K562 (cell line): ENCODE results near the gene KIF18B. TPM values are rescaled to one million over a fixed set of nuclear protein-coding genes. Genes with fewer than 3 reads are reported as not detected.
A peak's percentile ranks its signal among the peaks of the same experiment; 100 is the strongest.

Source experiments
- BACH1 ChIP-seq: fragments of 200-800 bp; sonication (Bioruptor generic); IDR thresholded peaks from 2 replicates; pipeline ENCODE4 v1.6.1; 2016; ENCODE audit warnings: missing genetic modification characterization, missing compliant biosample characterization
- C11orf30 ChIP-seq: fragments of 450-650 bp; IDR thresholded peaks from 2 replicates; pipeline ENCODE4 v1.6.1; 2016; ENCODE audit warnings: low read depth, mild to moderate bottlenecking
- CXXC5 ChIP-seq: fragments of 250-450 bp; sonication (Bioruptor Pico); IDR thresholded peaks from 2 replicates; pipeline ENCODE4 v1.8.0; 2022; ENCODE audit warnings: inconsistent platforms, mild to moderate bottlenecking, moderate library complexity
- E2F3 ChIP-seq: fragments of 250-450 bp; sonication (Bioruptor Pico); IDR thresholded peaks from 2 replicates; pipeline ENCODE4 v1.4.0; 2020; ENCODE audit warnings: mild to moderate bottlenecking
- HMG20A ChIP-seq: fragments of 450-650 bp; formaldehyde crosslinking; conservative IDR thresholded peaks from 2 replicates; pipeline ENCODE4 v1.4.0; 2020; ENCODE audit warnings: mild to moderate bottlenecking, mixed read lengths
- KLF10 ChIP-seq: fragments of 250-450 bp; sonication (Bioruptor Pico); IDR thresholded peaks from 2 replicates; pipeline ENCODE4 v1.6.1; 2021; ENCODE audit warnings: matching md5 sums
- LARP7 ChIP-seq: fragments of 450-650 bp; IDR thresholded peaks from 2 replicates; pipeline ENCODE4 v1.6.1; 2016
- MTA2 ChIP-seq: fragments of 450-650 bp; IDR thresholded peaks from 2 replicates; pipeline ENCODE4 v1.6.1; 2016; ENCODE audit warnings: low read depth
- NFYB ChIP-seq: IDR thresholded peaks from 2 replicates; pipeline ENCODE4 v1.6.1; 2011; ENCODE audit warnings: mild to moderate bottlenecking, moderate library complexity; ENCODE audit not compliant: insufficient read length; ENCODE audit errors: extremely low read depth
- PRMT5 ChIP-seq: sonication (generic); formaldehyde crosslinking; IDR thresholded peaks from 2 replicates; pipeline ENCODE4 v1.5.0; 2020; ENCODE audit warnings: missing genetic modification reagents
- RBM22 ChIP-seq: fragments of 200-400 bp; formaldehyde crosslinking; IDR thresholded peaks from 2 replicates; pipeline ENCODE4 v1.6.1; 2018; ENCODE audit warnings: low read length, low read depth; ENCODE audit not compliant: poor library complexity, severe bottlenecking
- RBM25 ChIP-seq: fragments of 200-400 bp; formaldehyde crosslinking; IDR thresholded peaks from 2 replicates; pipeline ENCODE4 v1.6.1; 2018; ENCODE audit warnings: low read length, low read depth, moderate library complexity; ENCODE audit not compliant: severe bottlenecking
- TAF15 ChIP-seq: fragments of 200-400 bp; formaldehyde crosslinking; IDR thresholded peaks from 2 replicates; pipeline ENCODE4 v1.6.1; 2017; ENCODE audit warnings: mild to moderate bottlenecking, low read depth, low read length, moderate library complexity
- ZFP30 ChIP-seq: fragments of 250-450 bp; sonication (Bioruptor Pico); IDR thresholded peaks from 2 replicates; pipeline ENCODE4 v1.8.0; 2022; ENCODE audit warnings: moderate library complexity, mild to moderate bottlenecking, inconsistent platforms, borderline replicate concordance
- ZKSCAN1 ChIP-seq: fragments of 150-350 bp; IDR thresholded peaks from 2 replicates; pipeline ENCODE4 v1.6.1; 2016; ENCODE audit warnings: low read depth, low read length
- ZNF445 ChIP-seq: fragments of 250-450 bp; sonication (Bioruptor Pico); IDR thresholded peaks from 2 replicates; pipeline ENCODE4 v1.4.0; 2020; ENCODE audit warnings: low read depth, mild to moderate bottlenecking, moderate library complexity
- polyA plus RNA-seq, 8 experiments: library from polyadenylated mRNA; depleted of rRNA in 4 of 8; stranded (reverse) in 5 of 8; unstranded in 3 of 8; fragments of >200 nt; fragmentation: Nextera tagmentation in 2 of 8; fragmentation: Illumina TruSeq in 1 of 8; extraction: Ambion mirVana in 2 of 8; extraction: Trizol in 1 of 8; gene quantifications; 2 replicates each; pipeline versions ENCODE4 v1.2.1 to v1.2.3, GENCODE V29; 2011 to 2014; ENCODE audit warnings: inconsistent platforms in 1 of 8, missing spikeins in 1 of 8
- total RNA-seq, 7 experiments: library from RNA; depleted of rRNA in 6 of 7; stranded (reverse); fragments of >200 nt in 6 of 7; fragmentation: Illumina TruSeq in 2 of 7; extraction: Trizol in 2 of 7; gene quantifications; 2 replicates each; pipeline versions ENCODE4 v1.2.1 to v1.2.3, GENCODE V29; 2011 to 2021; ENCODE audit warnings: low replicate concordance in 1 of 7
- TF ChIP-seq, protein P1 (sequence below): IDR thresholded peaks from 3 replicates; pipeline ENCODE4 v1.6.1; 2011; ENCODE audit warnings: borderline replicate concordance, mild to moderate bottlenecking, moderate library complexity; ENCODE audit not compliant: insufficient read length; ENCODE audit errors: extremely low read depth
- TF ChIP-seq, protein P2 (sequence below): fragments of 250-450 bp; sonication (Bioruptor Pico); IDR thresholded peaks from 2 replicates; pipeline ENCODE4 v1.5.0; 2021; ENCODE audit warnings: mild to moderate bottlenecking, borderline replicate concordance
- TF ChIP-seq, protein P3 (sequence below): IDR thresholded peaks from 2 replicates; pipeline ENCODE4 v1.6.1; 2014; ENCODE audit warnings: antibody characterized with exemption
- TF ChIP-seq, protein P4 (sequence below): sonication (generic); formaldehyde crosslinking; IDR thresholded peaks from 2 replicates; pipeline ENCODE4 v1.8.0; 2022; ENCODE audit warnings: mild to moderate bottlenecking, missing genetic modification reagents, borderline replicate concordance

The KIF18B gene
- total and polyA plus RNA-seq, 9 of the 15 experiments (the other 6 are each of a cell fraction or from before 2014, with no cell fraction given), result 2.0 to 42.8 (median 13.2) TPM

DNA sequence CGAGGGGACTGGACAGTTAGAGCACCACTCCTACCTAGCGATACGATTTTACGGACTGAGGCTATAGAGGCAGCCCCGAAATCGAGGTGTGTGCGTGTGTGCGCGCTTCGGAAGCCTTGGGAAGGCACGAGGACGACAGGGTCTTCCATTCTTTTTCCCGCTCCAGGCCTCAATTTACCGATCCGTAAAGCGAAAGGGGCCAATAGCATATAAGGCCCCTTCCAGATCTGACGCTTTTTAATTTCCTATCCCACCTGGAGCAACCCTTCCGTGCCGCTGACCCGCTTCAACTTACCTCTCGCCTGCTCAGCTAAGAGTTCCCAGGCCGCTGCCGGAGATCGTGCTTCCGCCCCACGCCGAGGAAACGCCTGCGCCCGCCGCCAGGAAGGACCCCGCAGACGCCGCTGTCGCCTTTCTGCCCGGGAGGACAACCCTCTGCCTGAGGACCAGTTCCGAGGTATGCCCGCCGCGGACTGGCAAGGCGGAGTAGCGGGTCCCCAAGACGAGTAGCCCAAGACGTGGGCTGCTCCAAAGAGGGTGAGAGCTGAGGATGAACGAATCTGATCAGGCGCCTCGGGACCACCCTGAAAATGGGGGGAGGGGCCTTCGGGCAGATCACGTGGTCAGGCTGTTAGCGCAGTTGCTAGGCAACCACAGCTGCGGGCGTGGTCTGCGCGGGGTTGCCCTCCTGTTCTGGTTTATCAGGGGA, 48.3 kb downstream of the KIF18B start, which contains the start of gene EFTUD2 (continued):
- TF ChIP-seq, protein P1, sequence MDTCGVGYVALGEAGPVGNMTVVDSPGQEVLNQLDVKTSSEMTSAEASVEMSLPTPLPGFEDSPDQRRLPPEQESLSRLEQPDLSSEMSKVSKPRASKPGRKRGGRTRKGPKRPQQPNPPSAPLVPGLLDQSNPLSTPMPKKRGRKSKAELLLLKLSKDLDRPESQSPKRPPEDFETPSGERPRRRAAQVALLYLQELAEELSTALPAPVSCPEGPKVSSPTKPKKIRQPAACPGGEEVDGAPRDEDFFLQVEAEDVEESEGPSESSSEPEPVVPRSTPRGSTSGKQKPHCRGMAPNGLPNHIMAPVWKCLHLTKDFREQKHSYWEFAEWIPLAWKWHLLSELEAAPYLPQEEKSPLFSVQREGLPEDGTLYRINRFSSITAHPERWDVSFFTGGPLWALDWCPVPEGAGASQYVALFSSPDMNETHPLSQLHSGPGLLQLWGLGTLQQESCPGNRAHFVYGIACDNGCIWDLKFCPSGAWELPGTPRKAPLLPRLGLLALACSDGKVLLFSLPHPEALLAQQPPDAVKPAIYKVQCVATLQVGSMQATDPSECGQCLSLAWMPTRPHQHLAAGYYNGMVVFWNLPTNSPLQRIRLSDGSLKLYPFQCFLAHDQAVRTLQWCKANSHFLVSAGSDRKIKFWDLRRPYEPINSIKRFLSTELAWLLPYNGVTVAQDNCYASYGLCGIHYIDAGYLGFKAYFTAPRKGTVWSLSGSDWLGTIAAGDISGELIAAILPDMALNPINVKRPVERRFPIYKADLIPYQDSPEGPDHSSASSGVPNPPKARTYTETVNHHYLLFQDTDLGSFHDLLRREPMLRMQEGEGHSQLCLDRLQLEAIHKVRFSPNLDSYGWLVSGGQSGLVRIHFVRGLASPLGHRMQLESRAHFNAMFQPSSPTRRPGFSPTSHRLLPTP, result no peak
- TF ChIP-seq E2F3 (CRISPR knock-in tag), result no peak
- TF ChIP-seq C11orf30, result peak; percentile 98
- no peak for TF ChIP-seq MTA2
- TF ChIP-seq, protein P2, sequence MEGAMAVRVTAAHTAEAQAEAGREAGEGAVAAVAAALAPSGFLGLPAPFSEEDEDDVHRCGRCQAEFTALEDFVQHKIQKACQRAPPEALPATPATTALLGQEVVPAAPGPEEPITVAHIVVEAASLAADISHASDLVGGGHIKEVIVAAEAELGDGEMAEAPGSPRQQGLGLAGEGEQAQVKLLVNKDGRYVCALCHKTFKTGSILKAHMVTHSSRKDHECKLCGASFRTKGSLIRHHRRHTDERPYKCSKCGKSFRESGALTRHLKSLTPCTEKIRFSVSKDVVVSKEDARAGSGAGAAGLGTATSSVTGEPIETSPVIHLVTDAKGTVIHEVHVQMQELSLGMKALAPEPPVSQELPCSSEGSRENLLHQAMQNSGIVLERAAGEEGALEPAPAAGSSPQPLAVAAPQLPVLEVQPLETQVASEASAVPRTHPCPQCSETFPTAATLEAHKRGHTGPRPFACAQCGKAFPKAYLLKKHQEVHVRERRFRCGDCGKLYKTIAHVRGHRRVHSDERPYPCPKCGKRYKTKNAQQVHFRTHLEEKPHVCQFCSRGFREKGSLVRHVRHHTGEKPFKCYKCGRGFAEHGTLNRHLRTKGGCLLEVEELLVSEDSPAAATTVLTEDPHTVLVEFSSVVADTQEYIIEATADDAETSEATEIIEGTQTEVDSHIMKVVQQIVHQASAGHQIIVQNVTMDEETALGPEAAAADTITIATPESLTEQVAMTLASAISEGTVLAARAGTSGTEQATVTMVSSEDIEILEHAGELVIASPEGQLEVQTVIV (CRISPR knock-in tag), result no peak
- no peak for TF ChIP-seq KLF10 (CRISPR knock-in tag)
- TF ChIP-seq ZNF445 (CRISPR knock-in tag), result no peak
- 0 out of 2 replicates have a peak, but pooled peaks have one; percentile 49 for TF ChIP-seq BACH1 (tag)
- 0 out of 2 replicates have a peak, but pooled peaks have one; percentile 80 for TF ChIP-seq TAF15
- TF ChIP-seq CXXC5 (CRISPR knock-in tag), result peak; percentile 96
- TF ChIP-seq PRMT5 (CRISPR knock-in tag), result no peak
- TF ChIP-seq, protein P3, sequence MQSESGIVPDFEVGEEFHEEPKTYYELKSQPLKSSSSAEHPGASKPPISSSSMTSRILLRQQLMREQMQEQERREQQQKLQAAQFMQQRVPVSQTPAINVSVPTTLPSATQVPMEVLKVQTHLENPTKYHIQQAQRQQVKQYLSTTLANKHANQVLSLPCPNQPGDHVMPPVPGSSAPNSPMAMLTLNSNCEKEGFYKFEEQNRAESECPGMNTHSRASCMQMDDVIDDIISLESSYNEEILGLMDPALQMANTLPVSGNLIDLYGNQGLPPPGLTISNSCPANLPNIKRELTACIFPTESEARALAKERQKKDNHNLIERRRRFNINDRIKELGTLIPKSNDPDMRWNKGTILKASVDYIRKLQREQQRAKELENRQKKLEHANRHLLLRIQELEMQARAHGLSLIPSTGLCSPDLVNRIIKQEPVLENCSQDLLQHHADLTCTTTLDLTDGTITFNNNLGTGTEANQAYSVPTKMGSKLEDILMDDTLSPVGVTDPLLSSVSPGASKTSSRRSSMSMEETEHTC, result peak; percentile 67; the same call in 1 of the 2 replicates
- TF ChIP-seq ZKSCAN1, result 0 out of 2 replicates have a peak, but pooled peaks have one; percentile 8
- TF ChIP-seq, protein P4, sequence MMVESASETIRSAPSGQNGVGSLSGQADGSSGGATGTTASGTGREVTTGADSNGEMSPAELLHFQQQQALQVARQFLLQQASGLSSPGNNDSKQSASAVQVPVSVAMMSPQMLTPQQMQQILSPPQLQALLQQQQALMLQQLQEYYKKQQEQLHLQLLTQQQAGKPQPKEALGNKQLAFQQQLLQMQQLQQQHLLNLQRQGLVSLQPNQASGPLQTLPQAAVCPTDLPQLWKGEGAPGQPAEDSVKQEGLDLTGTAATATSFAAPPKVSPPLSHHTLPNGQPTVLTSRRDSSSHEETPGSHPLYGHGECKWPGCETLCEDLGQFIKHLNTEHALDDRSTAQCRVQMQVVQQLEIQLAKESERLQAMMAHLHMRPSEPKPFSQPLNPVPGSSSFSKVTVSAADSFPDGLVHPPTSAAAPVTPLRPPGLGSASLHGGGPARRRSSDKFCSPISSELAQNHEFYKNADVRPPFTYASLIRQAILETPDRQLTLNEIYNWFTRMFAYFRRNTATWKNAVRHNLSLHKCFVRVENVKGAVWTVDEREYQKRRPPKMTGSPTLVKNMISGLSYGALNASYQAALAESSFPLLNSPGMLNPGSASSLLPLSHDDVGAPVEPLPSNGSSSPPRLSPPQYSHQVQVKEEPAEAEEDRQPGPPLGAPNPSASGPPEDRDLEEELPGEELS (CRISPR knock-in tag), result no peak
- no peak for TF ChIP-seq RBM25
- no peak for TF ChIP-seq ZFP30 (CRISPR knock-in tag)
- no peak for TF ChIP-seq LARP7
- TF ChIP-seq NFYB, result no peak
- TF ChIP-seq RBM22, result no peak
- no peak for TF ChIP-seq HMG20A (CRISPR knock-in tag)
